ENCODE results near the gene DLGAP1.

The DLGAP1 gene

DNA sequence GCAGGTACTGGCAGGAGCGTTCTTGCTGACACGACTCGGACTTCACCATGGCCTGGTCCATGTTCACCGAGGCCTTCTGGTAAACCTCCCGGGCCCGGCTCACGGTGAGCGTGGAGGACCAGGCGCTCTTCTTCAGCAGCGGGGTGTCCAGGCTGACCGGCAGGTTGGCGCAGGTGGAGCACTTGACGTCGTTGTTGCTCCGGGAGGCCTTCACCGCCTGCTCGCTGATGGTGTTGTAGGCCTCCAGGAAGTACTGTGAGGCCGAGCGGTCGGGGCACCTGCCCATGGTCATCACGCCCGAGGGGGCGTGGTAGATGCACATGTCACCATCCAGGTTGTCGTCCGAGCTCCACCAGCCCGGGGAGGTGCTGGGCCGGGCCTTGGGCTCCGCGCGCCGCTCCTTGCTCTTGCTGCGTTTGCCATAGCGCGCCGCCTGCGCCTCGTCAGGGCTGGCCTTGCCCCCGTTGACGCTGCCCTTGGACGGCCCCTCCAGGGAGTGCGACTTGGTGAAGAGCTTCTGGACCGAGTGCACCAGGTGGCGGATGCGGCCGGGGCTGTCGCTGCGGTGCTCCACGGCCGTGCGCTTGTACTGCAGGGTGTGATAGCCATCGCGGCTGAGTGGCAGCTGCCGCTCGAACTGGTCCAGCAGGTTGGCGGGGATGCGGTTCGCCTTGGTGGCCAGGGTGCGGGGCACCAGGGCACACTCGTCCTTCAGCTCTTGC is 575.8 kb downstream of the DLGAP1 start:
- no peaks in the 10 kb centered on the region for H3K27me3 ChIP-seq (ENCODE audit: control insufficient read depth in 1 of 2, insufficient read depth in 2 of 2, low read length in 2 of 2)
- no peaks in the 10 kb centered on the region for H3K4me1 ChIP-seq (ENCODE audit: control insufficient read depth in 1 of 2, insufficient read depth in 2 of 2, low read length in 2 of 2)
- H3K9ac ChIP-seq (ENCODE audit: low read depth in 1 of 2, low read length in 2 of 2), result no peak overlapping the region
- H3K4me3 ChIP-seq (ENCODE audit: low read depth in 1 of 2, low read length in 2 of 2), result no peak overlapping the region
- no peaks in the 10 kb centered on the region for H3K36me3 ChIP-seq (ENCODE audit: control insufficient read depth in 1 of 2, insufficient read depth in 2 of 2, low read length in 2 of 2)
- H3K27ac ChIP-seq (ENCODE audit: low read depth, low read length), result no peak overlapping the region
- no peaks in the 10 kb centered on the region for H3K9me3 ChIP-seq (ENCODE audit: control insufficient read depth in 1 of 2, low read length in 2 of 2)

GRCh38 chr18:3878401-3878800 is 576.7 kb downstream of the DLGAP1 start:
- Histone ChIP-seq H3K4me3 (ENCODE audit: low read depth in 1 of 2, low read length in 2 of 2) (no peak overlapping the region), H3K4me1 (ENCODE audit: control insufficient read depth in 1 of 2, insufficient read depth in 2 of 2, low read length in 2 of 2) (no peaks in the 10 kb centered on the region), H3K27me3 (ENCODE audit: control insufficient read depth in 1 of 2, insufficient read depth in 2 of 2, low read length in 2 of 2) (no peaks in the 10 kb centered on the region), H3K9ac (ENCODE audit: low read depth in 1 of 2, low read length in 2 of 2) (no peak overlapping the region), H3K27ac (ENCODE audit: low read depth, low read length) (no peak overlapping the region), H3K36me3 (ENCODE audit: control insufficient read depth in 1 of 2, insufficient read depth in 2 of 2, low read length in 2 of 2) (no peaks in the 10 kb centered on the region), H3K9me3 (ENCODE audit: control insufficient read depth in 1 of 2, low read length in 2 of 2) (no peaks in the 10 kb centered on the region)

- Histone ChIP-seq H3K27me3 (ENCODE audit: control insufficient read depth in 1 of 2, insufficient read depth in 2 of 2, low read length in 2 of 2) (no peaks in the 10 kb centered on the region), H3K27ac (ENCODE audit: low read depth, low read length) (no peak overlapping the region), H3K4me1 (ENCODE audit: control insufficient read depth in 1 of 2, insufficient read depth in 2 of 2, low read length in 2 of 2) (no peaks in the 10 kb centered on the region), H3K4me3 (ENCODE audit: low read depth in 1 of 2, low read length in 2 of 2) (no peak overlapping the region), H3K36me3 (ENCODE audit: control insufficient read depth in 1 of 2, insufficient read depth in 2 of 2, low read length in 2 of 2) (no peaks in the 10 kb centered on the region), H3K9ac (ENCODE audit: low read depth in 1 of 2, low read length in 2 of 2) (no peak overlapping the region), H3K9me3 (ENCODE audit: control insufficient read depth in 1 of 2, low read length in 2 of 2) (no peaks in the 10 kb centered on the region)
These were observed 577.4 kb downstream of the DLGAP1 start for GRCh38 chr18:3877678-3878077.

GRCh38 chr18:3875961-3876360 is 579.1 kb downstream of the DLGAP1 start:
- H3K27ac ChIP-seq (ENCODE audit: low read depth, low read length), result no peak overlapping the region
- H3K9ac ChIP-seq (ENCODE audit: low read depth in 1 of 2, low read length in 2 of 2), result no peak overlapping the region
- H3K4me3 ChIP-seq (ENCODE audit: low read depth in 1 of 2, low read length in 2 of 2), result no peak overlapping the region
- H3K36me3 ChIP-seq (ENCODE audit: control insufficient read depth in 1 of 2, insufficient read depth in 2 of 2, low read length in 2 of 2), result no peaks in the 10 kb centered on the region
- no peaks in the 10 kb centered on the region for H3K27me3 ChIP-seq (ENCODE audit: control insufficient read depth in 1 of 2, insufficient read depth in 2 of 2, low read length in 2 of 2)
- no peaks in the 10 kb centered on the region for H3K9me3 ChIP-seq (ENCODE audit: control insufficient read depth in 1 of 2, low read length in 2 of 2)
- H3K4me1 ChIP-seq (ENCODE audit: control insufficient read depth in 1 of 2, insufficient read depth in 2 of 2, low read length in 2 of 2), result no peaks in the 10 kb centered on the region

- no peaks in the 10 kb centered on the region for H3K9me3 ChIP-seq (ENCODE audit: control insufficient read depth in 1 of 2, low read length in 2 of 2)
- H3K27ac ChIP-seq (ENCODE audit: low read depth, low read length), result no peak overlapping the region
- no peaks in the 10 kb centered on the region for H3K36me3 ChIP-seq (ENCODE audit: control insufficient read depth in 1 of 2, insufficient read depth in 2 of 2, low read length in 2 of 2)
- no peaks in the 10 kb centered on the region for H3K27me3 ChIP-seq (ENCODE audit: control insufficient read depth in 1 of 2, insufficient read depth in 2 of 2, low read length in 2 of 2)
- no peak overlapping the region for H3K4me3 ChIP-seq (ENCODE audit: low read depth in 1 of 2, low read length in 2 of 2)
- no peak overlapping the region for H3K9ac ChIP-seq (ENCODE audit: low read depth in 1 of 2, low read length in 2 of 2)
- H3K4me1 ChIP-seq (ENCODE audit: control insufficient read depth in 1 of 2, insufficient read depth in 2 of 2, low read length in 2 of 2), result no peaks in the 10 kb centered on the region
These were observed 579.7 kb downstream of the DLGAP1 start for GRCh38 chr18:3875376-3875775.

DNA sequence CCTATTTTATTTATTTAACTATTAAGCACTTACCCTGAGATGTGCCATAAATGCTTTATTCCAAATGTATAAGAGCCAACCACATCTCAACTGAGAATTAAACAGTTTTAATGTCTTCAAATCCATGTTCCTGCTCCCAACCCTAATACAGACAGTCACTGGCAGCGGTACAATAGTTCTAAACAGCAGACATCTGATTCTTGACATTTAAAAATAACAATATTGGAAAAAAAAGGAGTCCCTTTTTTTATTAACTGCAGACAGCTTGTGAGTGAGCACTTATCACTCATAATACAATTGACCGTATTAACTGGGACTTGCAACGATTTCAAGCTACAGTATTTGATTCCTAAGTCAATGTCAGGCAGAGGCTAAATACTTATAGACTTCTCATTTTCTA is 580.5 kb downstream of the DLGAP1 start:
- Histone ChIP-seq H3K27ac (ENCODE audit: low read depth, low read length) (no peak overlapping the region), H3K9ac (ENCODE audit: low read depth in 1 of 2, low read length in 2 of 2) (no peak overlapping the region), H3K27me3 (ENCODE audit: control insufficient read depth in 1 of 2, insufficient read depth in 2 of 2, low read length in 2 of 2) (no peaks in the 10 kb centered on the region), H3K4me1 (ENCODE audit: control insufficient read depth in 1 of 2, insufficient read depth in 2 of 2, low read length in 2 of 2) (no peaks in the 10 kb centered on the region), H3K4me3 (ENCODE audit: low read depth in 1 of 2, low read length in 2 of 2) (no peak overlapping the region), H3K9me3 (ENCODE audit: control insufficient read depth in 1 of 2, low read length in 2 of 2) (no peaks in the 10 kb centered on the region), H3K36me3 (ENCODE audit: control insufficient read depth in 1 of 2, insufficient read depth in 2 of 2, low read length in 2 of 2) (no peaks in the 10 kb centered on the region)

DNA sequence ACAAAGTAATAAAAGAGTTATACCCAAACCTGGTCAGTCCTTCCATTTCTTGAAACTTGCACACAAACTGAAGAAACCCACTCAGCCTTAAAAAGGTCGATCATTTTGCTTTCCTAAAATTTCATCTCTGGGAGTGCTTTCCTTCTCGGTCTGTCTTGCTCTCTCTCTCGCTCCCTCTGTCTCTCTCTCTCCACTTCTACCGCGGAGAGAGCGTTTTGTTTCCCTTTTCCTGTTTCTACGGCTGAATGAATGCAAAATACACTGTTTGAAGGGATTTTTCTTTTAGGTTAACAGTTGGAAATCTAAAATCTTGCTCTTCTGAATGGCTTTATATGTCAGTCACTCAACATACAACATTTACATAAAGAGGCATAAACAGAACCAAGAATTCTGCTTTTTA is 581.0 kb downstream of the DLGAP1 start:
- Histone ChIP-seq H3K27me3 (ENCODE audit: control insufficient read depth in 1 of 2, insufficient read depth in 2 of 2, low read length in 2 of 2) (no peaks in the 10 kb centered on the region), H3K9ac (ENCODE audit: low read depth in 1 of 2, low read length in 2 of 2) (no peak overlapping the region), H3K36me3 (ENCODE audit: control insufficient read depth in 1 of 2, insufficient read depth in 2 of 2, low read length in 2 of 2) (no peaks in the 10 kb centered on the region), H3K27ac (ENCODE audit: low read depth, low read length) (no peak overlapping the region), H3K4me1 (ENCODE audit: control insufficient read depth in 1 of 2, insufficient read depth in 2 of 2, low read length in 2 of 2) (no peaks in the 10 kb centered on the region), H3K9me3 (ENCODE audit: control insufficient read depth in 1 of 2, low read length in 2 of 2) (no peaks in the 10 kb centered on the region), H3K4me3 (ENCODE audit: low read depth in 1 of 2, low read length in 2 of 2) (no peak overlapping the region)

DNA sequence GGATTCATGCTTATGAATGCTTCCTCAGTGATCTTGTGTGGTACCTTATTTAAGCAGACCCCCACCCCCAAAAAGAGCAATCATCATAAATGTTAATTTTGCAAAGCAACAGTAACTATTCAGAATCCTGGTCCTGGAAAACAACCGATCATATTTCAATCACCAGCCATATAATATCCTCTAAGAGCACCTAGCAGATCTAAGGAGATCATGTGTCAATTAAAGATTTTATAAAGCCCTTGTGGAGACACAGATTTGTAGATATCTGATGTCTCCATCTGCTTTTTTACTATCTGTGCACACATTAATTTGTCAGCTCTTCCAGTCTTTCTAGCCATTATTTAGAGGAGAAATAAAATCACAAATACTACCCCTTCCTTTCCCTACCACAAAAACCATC is 581.4 kb downstream of the DLGAP1 start:
- H3K4me1 ChIP-seq (ENCODE audit: control insufficient read depth in 1 of 2, insufficient read depth in 2 of 2, low read length in 2 of 2), result no peaks in the 10 kb centered on the region
- H3K4me3 ChIP-seq (ENCODE audit: low read depth in 1 of 2, low read length in 2 of 2), result no peak overlapping the region
- no peaks in the 10 kb centered on the region for H3K9me3 ChIP-seq (ENCODE audit: control insufficient read depth in 1 of 2, low read length in 2 of 2)
- no peak overlapping the region for H3K9ac ChIP-seq (ENCODE audit: low read depth in 1 of 2, low read length in 2 of 2)
- H3K27me3 ChIP-seq (ENCODE audit: control insufficient read depth in 1 of 2, insufficient read depth in 2 of 2, low read length in 2 of 2), result no peaks in the 10 kb centered on the region
- no peak overlapping the region for H3K27ac ChIP-seq (ENCODE audit: low read depth, low read length)
- H3K36me3 ChIP-seq (ENCODE audit: control insufficient read depth in 1 of 2, insufficient read depth in 2 of 2, low read length in 2 of 2), result no peaks in the 10 kb centered on the region

DNA sequence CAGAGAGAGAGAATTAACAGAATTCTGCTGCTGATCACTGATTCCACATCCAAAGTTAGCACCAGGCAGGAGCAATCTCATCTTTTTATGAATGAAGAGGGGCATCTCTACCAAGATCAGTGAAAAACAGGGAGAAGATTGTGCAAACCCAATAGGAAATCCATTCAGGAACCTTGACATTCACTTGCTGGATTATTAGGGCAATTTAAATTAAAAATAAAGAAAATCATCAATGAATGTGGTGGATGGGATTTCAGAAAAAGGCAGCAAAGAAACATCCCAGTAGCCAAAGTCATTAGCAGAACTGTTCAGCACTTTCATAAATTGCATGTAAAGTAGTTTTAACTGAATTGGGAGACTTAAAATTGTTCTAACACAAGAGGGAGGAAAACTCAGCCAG is 581.9 kb downstream of the DLGAP1 start:
- Histone ChIP-seq H3K36me3 (ENCODE audit: control insufficient read depth in 1 of 2, insufficient read depth in 2 of 2, low read length in 2 of 2) (no peaks in the 10 kb centered on the region), H3K9ac (ENCODE audit: low read depth in 1 of 2, low read length in 2 of 2) (no peak overlapping the region), H3K27me3 (ENCODE audit: control insufficient read depth in 1 of 2, insufficient read depth in 2 of 2, low read length in 2 of 2) (no peaks in the 10 kb centered on the region), H3K4me1 (ENCODE audit: control insufficient read depth in 1 of 2, insufficient read depth in 2 of 2, low read length in 2 of 2) (no peaks in the 10 kb centered on the region), H3K9me3 (ENCODE audit: control insufficient read depth in 1 of 2, low read length in 2 of 2) (no peaks in the 10 kb centered on the region), H3K4me3 (ENCODE audit: low read depth in 1 of 2, low read length in 2 of 2) (no peak overlapping the region), H3K27ac (ENCODE audit: low read depth, low read length) (no peak overlapping the region)

DNA sequence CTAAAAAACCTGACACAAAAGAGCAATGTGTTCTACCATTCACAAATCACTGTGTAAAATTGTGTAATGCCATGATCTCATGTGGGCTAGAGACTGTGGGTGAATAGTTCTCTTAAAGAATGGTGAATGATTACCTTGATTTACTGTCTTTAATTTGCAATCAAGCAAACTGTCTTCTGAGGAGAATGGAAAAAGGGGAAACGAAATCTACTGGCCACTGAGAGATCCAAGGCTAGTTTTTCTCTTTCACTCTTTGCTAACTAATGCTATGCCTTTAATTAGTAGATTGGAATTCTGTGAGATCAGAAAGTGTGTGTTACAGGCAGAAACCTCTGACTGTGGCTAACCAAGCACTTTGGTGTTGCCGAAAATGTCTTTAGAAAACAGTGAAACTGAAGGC is 582.5 kb downstream of the DLGAP1 start:
- no peaks in the 10 kb centered on the region for H3K36me3 ChIP-seq (ENCODE audit: control insufficient read depth in 1 of 2, insufficient read depth in 2 of 2, low read length in 2 of 2)
- H3K9me3 ChIP-seq (ENCODE audit: control insufficient read depth in 1 of 2, low read length in 2 of 2), result no peaks in the 10 kb centered on the region

DNA sequence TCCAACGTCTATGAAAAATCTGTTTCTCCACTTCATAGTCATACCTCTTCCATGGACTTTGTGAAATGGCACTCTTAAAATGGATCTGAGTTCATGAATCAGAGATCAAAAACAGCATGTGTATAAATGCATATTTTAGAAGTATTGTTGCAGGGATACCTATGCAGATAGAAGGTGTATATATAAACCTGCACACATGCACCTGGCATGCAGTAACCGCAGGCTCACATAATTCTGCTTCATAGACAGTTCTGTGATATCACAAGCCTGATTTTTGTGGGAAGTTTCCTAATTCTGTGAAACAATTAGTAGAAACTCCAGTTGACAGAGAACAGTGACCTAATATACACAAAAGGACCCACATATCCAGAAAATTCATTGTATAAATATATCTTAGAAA is 583.4 kb downstream of the DLGAP1 start:
- Histone ChIP-seq H3K4me1 (ENCODE audit: control insufficient read depth in 1 of 2, insufficient read depth in 2 of 2, low read length in 2 of 2) (no peaks in the 10 kb centered on the region), H3K27me3 (ENCODE audit: control insufficient read depth in 1 of 2, insufficient read depth in 2 of 2, low read length in 2 of 2) (no peaks in the 10 kb centered on the region), H3K36me3 (ENCODE audit: control insufficient read depth in 1 of 2, insufficient read depth in 2 of 2, low read length in 2 of 2) (no peaks in the 10 kb centered on the region), H3K9ac (ENCODE audit: low read depth in 1 of 2, low read length in 2 of 2) (no peak overlapping the region), H3K4me3 (ENCODE audit: low read depth in 1 of 2, low read length in 2 of 2) (no peak overlapping the region), H3K9me3 (ENCODE audit: control insufficient read depth in 1 of 2, low read length in 2 of 2) (no peaks in the 10 kb centered on the region), H3K27ac (ENCODE audit: low read depth, low read length) (no peak overlapping the region)

More for the DNA sequence above, 582.5 kb downstream of the DLGAP1 start:
- Histone ChIP-seq H3K27me3 (ENCODE audit: control insufficient read depth in 1 of 2, insufficient read depth in 2 of 2, low read length in 2 of 2) (no peaks in the 10 kb centered on the region), H3K9ac (ENCODE audit: low read depth in 1 of 2, low read length in 2 of 2) (no peak overlapping the region), H3K27ac (ENCODE audit: low read depth, low read length) (no peak overlapping the region), H3K4me1 (ENCODE audit: control insufficient read depth in 1 of 2, insufficient read depth in 2 of 2, low read length in 2 of 2) (no peaks in the 10 kb centered on the region), H3K4me3 (ENCODE audit: low read depth in 1 of 2, low read length in 2 of 2) (no peak overlapping the region)

All from duodenal mucosa (tissue), 2 donors.